Stomach (tissue), 9 donors: ENCODE data around the gene RERG. TPM values are rescaled to one million over a fixed set of nuclear protein-coding genes. Genes with fewer than 3 reads are reported as not detected.
"Not testable (repeated sequence)": the region's sequence is repeated elsewhere in the genome, so short reads cannot be mapped to it uniquely, and the experiment has no call there.

Experiments
- DNase-seq, 2 donors: peaks; one replicate each; pipeline versions ENCODE4 v3.0.0 to v3.0.0-alpha.2; 2013 to 2019
- H3K27ac ChIP-seq, 5 donors: fragments of 200-600 bp in 4 of 5; sonication (generic) in 4 of 5; one replicate each; pipeline ENCODE4 v1.5.1; 2013 to 2019; ENCODE audit warnings: mild to moderate bottlenecking in 1 of 5, moderate library complexity in 1 of 5
- H3K27me3 ChIP-seq, 3 donors: fragments of 200-600 bp; sonication (generic); one replicate each; pipeline ENCODE4 v1.5.1; 2017 to 2019; ENCODE audit warnings: mixed run types in 1 of 3
- H3K36me3 ChIP-seq, 4 donors: fragments of 200-600 bp; sonication (generic); 1 replicate in 3 of 4; 2 replicates in 1 of 4; pipeline ENCODE4 v1.5.1; 2016 to 2019
- H3K4me1 ChIP-seq, 4 donors: fragments of 200-600 bp; sonication (generic); one replicate each; pipeline ENCODE4 v1.5.1; 2016 to 2019
- H3K4me3 ChIP-seq, 4 donors: fragments of 200-600 bp; sonication (generic) in 3 of 4; one replicate each; pipeline ENCODE4 v1.5.1; 2016 to 2019; ENCODE audit warnings: mild to moderate bottlenecking in 1 of 4
- H3K9me3 ChIP-seq, 4 donors: fragments of 200-600 bp; sonication (generic); one replicate each; pipeline ENCODE4 v1.5.1; 2016 to 2019
- EP300 ChIP-seq: sonication (generic); formaldehyde crosslinking; IDR thresholded peaks from one replicate; pipeline ENCODE4 v1.6.1; 2017; ENCODE audit warnings: antibody characterized with exemption
- POLR2A ChIP-seq, 4 donors: fragments of 450-650 bp; IDR thresholded peaks; one replicate each; pipeline ENCODE4 v1.6.1; 2016; ENCODE audit warnings: antibody characterized with exemption in 4 of 4, control low read depth in 2 of 4, mild to moderate bottlenecking in 1 of 4, moderate library complexity in 1 of 4
- POLR2AphosphoS5 ChIP-seq, 3 donors: sonication (generic); formaldehyde crosslinking; IDR thresholded peaks; one replicate each; pipeline ENCODE4 v1.6.1; 2016; ENCODE audit warnings: antibody characterized with exemption in 3 of 3
- WGBS, 5 donors: extraction: QIAGEN DNeasy Blood & Tissue Kit in 3 of 5; methylation state at CpG; one replicate each; pipeline versions ENCODE4 v1.1.5 to v1.1.7; 2013 to 2018; 5-methylcytosine and 5-hydroxymethylcytosine counted together
- intact Hi-C: fragments of 100-400 bp; cut with DNase I; formaldehyde crosslinking; loops from one replicate; pipeline ENCODE4 v1.15.1; 2023; ENCODE audit warnings: low total_unique reads
- polyA plus RNA-seq, 3 donors: library from polyadenylated mRNA; stranded (reverse); fragments of 200-250 nt; gene quantifications; one replicate each; pipeline ENCODE4 v1.2.3, GENCODE V29; 2013
- total RNA-seq, 5 donors: library from RNA; depleted of rRNA; stranded (reverse); fragments of >200 nt; gene quantifications; one replicate each; pipeline versions ENCODE4 v1.1.0 to v1.2.3, GENCODE V29; 2014 to 2016
- TF ChIP-seq, protein P1 (sequence below), 7 experiments: fragments of 450-650 bp in 4 of 7; fragments of 200-600 bp in 3 of 7; sonication (generic) in 3 of 7; IDR thresholded peaks; one replicate each; pipeline ENCODE4 v1.5.1; 2016 to 2019; ENCODE audit warnings: antibody characterized with exemption in 7 of 7, control low read depth in 2 of 7, mild to moderate bottlenecking in 1 of 7
- donor health status: healthy with polysubstance abuse.
- donor health status: Bipolar disorder and iron deficiency.
- donor health status: healthy.

Gene RERG
- total and polyA plus RNA-seq, 8 donors, result 3.1 to 48.7 (median 20.3) TPM; not detected in 1

DNA sequence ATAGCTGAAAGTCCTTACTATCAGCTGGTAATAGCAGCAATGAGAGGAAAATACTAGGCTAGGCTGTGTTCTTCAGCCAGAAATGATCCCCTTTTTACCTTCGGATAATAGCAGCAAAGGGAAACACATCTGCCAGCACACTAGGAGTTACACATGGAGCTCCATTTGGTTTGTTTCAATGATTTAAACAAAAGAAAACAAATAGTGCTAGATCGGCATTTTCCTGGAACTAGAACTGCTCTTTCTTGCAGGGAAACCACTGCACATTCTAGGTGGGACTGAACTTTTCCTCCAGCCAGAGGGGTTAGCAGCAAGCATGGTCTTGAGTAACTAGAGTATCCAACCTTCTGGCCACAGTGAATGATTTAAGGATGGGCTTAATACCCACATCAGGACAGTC, 130.8 kb downstream of the RERG start:
- Histone ChIP-seq H3K4me1 (peaks cover 0 to 5% (median 0%) of the 10 kb centered on the region in 4 donors), H3K27ac (no peak overlapping the region), H3K36me3 (no peaks in the 10 kb centered on the region), H3K27me3 (no peaks in the 10 kb centered on the region), H3K4me3 (no peak overlapping the region), H3K9me3 (no peaks in the 10 kb centered on the region)
- DNase-seq, result no peak
- intact Hi-C loops, result no loop called here
- WGBS, 5 donors, result 57 to 71% (median 69%) methylated on average over 2 of the region's 2 CpGs
- TF ChIP-seq EP300, result no peak
- TF ChIP-seq POLR2A (IDR thresholded peaks at IDR 0.05), result no peak
- TF ChIP-seq POLR2AphosphoS5 (IDR thresholded peaks at IDR 0.05), result no peak
- TF ChIP-seq, protein P1, sequence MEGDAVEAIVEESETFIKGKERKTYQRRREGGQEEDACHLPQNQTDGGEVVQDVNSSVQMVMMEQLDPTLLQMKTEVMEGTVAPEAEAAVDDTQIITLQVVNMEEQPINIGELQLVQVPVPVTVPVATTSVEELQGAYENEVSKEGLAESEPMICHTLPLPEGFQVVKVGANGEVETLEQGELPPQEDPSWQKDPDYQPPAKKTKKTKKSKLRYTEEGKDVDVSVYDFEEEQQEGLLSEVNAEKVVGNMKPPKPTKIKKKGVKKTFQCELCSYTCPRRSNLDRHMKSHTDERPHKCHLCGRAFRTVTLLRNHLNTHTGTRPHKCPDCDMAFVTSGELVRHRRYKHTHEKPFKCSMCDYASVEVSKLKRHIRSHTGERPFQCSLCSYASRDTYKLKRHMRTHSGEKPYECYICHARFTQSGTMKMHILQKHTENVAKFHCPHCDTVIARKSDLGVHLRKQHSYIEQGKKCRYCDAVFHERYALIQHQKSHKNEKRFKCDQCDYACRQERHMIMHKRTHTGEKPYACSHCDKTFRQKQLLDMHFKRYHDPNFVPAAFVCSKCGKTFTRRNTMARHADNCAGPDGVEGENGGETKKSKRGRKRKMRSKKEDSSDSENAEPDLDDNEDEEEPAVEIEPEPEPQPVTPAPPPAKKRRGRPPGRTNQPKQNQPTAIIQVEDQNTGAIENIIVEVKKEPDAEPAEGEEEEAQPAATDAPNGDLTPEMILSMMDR (IDR thresholded peaks at IDR 0.05), result no peak

DNA sequence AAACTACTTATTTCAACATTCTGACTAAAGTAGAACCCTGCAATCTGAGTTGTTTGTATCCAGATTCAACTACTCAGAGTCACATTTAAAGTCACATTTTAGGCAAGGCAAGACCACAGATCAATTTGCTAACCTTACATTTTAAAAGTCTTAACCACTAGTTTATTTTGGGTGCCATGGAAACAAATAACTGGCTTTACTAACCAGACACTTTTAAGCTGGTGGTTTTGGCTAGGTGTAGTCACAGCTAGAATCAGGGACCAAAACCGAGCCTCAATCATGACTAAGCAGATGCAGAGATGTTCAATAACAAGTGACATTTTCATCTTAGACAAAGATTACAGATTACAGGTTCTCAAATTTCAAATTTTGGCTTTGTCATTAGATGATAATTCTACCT, 133.1 kb downstream of the RERG start:
- TF ChIP-seq EP300 (no peak), POLR2A (IDR thresholded peaks at IDR 0.05) (no peak), POLR2AphosphoS5 (IDR thresholded peaks at IDR 0.05) (no peak)
- TF ChIP-seq, protein P1 (IDR thresholded peaks at IDR 0.05), result no peak
- H3K4me3 ChIP-seq, result no peak overlapping the region
- intact Hi-C loops, result no loop called here
- H3K27me3 ChIP-seq, result no peaks in the 10 kb centered on the region
- H3K9me3 ChIP-seq, result no peaks in the 10 kb centered on the region
- H3K27ac ChIP-seq, result no peak overlapping the region
- no peaks in the 10 kb centered on the region for H3K36me3 ChIP-seq
- peaks cover 0 to 5% (median 0%) of the 10 kb centered on the region in 4 donors for H3K4me1 ChIP-seq
- no peak for DNase-seq
- 47 to 72% (median 68%) methylated on average over 1 of the region's 1 CpG for WGBS, 5 donors

DNA sequence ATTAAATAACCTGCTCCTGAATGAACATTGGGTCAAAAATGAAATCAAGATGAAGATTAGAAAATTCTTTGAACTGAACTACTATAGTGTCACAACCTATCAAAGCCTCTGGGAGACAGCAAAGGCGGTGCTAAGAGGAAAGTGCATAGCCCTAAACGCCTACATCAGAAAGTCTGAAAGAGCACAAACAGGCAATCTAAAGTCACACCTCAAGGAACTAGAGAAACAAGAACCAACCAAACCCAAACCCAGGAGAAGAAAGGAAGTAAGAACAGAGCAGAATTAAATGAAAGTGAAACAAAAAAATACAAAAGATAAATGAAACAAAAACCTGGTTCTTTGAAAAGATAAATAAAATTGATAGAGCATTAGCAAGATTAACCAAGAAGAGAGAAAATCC, 143.5 kb downstream of the RERG start:
- H3K9me3 ChIP-seq, H3K4me3 ChIP-seq, DNase-seq, H3K4me1 ChIP-seq, intact Hi-C loops, H3K27ac ChIP-seq, H3K36me3 ChIP-seq, H3K27me3 ChIP-seq: not testable (repeated sequence)
- 53 to 73% (median 61%) methylated on average over 2 of the region's 2 CpGs for WGBS, 5 donors

DNA sequence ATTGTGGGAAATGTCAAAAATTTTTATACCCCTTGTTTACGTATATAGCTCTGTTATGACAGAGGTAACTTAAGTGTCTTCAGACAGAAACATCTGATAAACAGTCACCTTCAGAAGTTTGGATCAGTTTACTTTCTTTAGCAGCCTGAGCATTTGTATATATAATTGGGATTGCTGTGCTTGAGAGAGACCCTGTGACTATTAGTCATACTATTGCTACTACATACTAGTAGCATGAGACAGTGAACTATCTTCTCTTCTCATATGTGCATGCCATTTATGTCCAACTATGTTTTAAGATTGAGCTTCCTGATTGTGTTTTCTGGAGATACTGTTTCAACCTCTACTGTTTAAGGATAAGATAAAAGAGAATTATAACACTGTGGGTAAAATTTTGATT, 146.9 kb downstream of the RERG start:
- TF ChIP-seq POLR2AphosphoS5 (IDR thresholded peaks at IDR 0.05), result no peak
- intact Hi-C loops, result no loop called here
- Histone ChIP-seq H3K4me3 (no peak overlapping the region), H3K9me3 (no peaks in the 10 kb centered on the region), H3K27me3 (no peaks in the 10 kb centered on the region), H3K27ac (no peak overlapping the region), H3K4me1 (no peaks in the 10 kb centered on the region), H3K36me3 (no peaks in the 10 kb centered on the region)
- DNase-seq, result no peak
- WGBS, 5 donors, result 86 to 97% (median 92%) methylated on average over 1 of the region's 1 CpG

DNA sequence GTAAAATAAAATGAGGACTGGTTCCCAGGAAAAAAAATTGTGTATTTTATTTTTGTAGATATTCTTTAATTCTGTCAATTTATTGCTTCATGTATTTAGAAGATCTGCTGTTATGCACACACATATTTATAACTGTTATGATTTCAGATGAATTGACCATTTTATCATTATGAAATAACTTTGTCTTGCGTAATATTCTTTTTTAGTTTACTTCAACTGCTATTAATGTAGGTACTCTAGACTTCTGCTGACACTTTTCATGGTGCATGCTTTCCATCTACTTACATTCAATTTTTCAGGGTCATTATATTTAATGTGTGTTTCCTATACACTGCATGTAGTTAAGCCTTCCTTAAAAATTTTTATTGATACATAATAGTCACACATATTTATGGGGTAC, 162.1 kb downstream of the RERG start:
- H3K36me3 ChIP-seq, result no peaks in the 10 kb centered on the region
- TF ChIP-seq POLR2AphosphoS5 (IDR thresholded peaks at IDR 0.05) (no peak), EP300 (no peak), POLR2A (IDR thresholded peaks at IDR 0.05) (no peak)
- TF ChIP-seq, protein P1 (IDR thresholded peaks at IDR 0.05), result no peak
- no peak for DNase-seq
- no peak overlapping the region for H3K27ac ChIP-seq
- H3K9me3 ChIP-seq, result peaks cover 0 to under 1% (median 0%) of the 10 kb centered on the region in 4 donors
- no peaks in the 10 kb centered on the region for H3K27me3 ChIP-seq
- WGBS, 5 donors, result 94 to 98% (median 96%) methylated on average over 1 of the region's 1 CpG
- no peaks in the 10 kb centered on the region for H3K4me1 ChIP-seq
- intact Hi-C loops, result no loop called here
- H3K4me3 ChIP-seq, result no peak overlapping the region

Other genes with a start within 250 kb of the RERG start
- gene PDE6H, start 248.4 kb downstream of the RERG start, total RNA-seq, result not detected
- gene PDE6H, start 248.4 kb downstream of the RERG start, polyA plus RNA-seq, result not detected
- 10 to 100 TPM in 1 of 5 donors, 1 to 10 TPM in 1, under 1 TPM in 1, not detected in 2; 0.58 to 11.6 (median 3.9) TPM for gene PTPRO, start 101.1 kb upstream of the RERG start, total RNA-seq
- under 1 TPM in 2 of 3 donors, not detected in 1; 0.35 to 0.68 TPM for gene PTPRO, start 101.1 kb upstream of the RERG start, polyA plus RNA-seq